Heart right ventricle (tissue), 16 donors: ENCODE data around the gene RELCH. TPM values are rescaled to one million over a fixed set of nuclear protein-coding genes. Genes with fewer than 3 reads are reported as not detected.

ENCODE experiments used
- ATAC-seq, 8 donors: fragments of 200-7000 bp; cut with Tn5 transposase; one replicate each; pipeline ENCODE4 v1.9.1; 2020; ENCODE audit warnings: mild to moderate bottlenecking in 8 of 8, moderate library complexity in 8 of 8, moderate number of reproducible peaks in 1 of 8
- DNase-seq, 2 donors: peaks; one replicate each; pipeline ENCODE4 v3.0.0-alpha.2; 2020
- H3K27ac ChIP-seq, 10 donors: fragments of 200-600 bp; sonication (generic) in 2 of 10; one replicate each; pipeline versions ENCODE4 v1.5.0 to v1.8.0; 2020 to 2022; ENCODE audit warnings: mild to moderate bottlenecking in 3 of 10
- H3K27me3 ChIP-seq, 7 donors: fragments of 200-600 bp; one replicate each; pipeline ENCODE4 v1.8.0; 2021 to 2022; ENCODE audit warnings: mild to moderate bottlenecking in 2 of 7
- H3K36me3 ChIP-seq, 9 donors: fragments of 200-600 bp; sonication (generic) in 1 of 9; one replicate each; pipeline versions ENCODE4 v1.5.0 to v1.8.0; 2020 to 2022; ENCODE audit warnings: mild to moderate bottlenecking in 2 of 9
- H3K4me1 ChIP-seq, 9 donors: fragments of 200-600 bp; sonication (generic) in 1 of 9; one replicate each; pipeline versions ENCODE4 v1.5.0 to v1.8.0; 2020 to 2022; ENCODE audit warnings: mild to moderate bottlenecking in 4 of 9
- H3K4me3 ChIP-seq, 10 donors: fragments of 200-600 bp; sonication (generic) in 2 of 10; one replicate each; pipeline versions ENCODE4 v1.5.0 to v1.8.0; 2020 to 2022; ENCODE audit warnings: mild to moderate bottlenecking in 7 of 10, moderate library complexity in 2 of 10
- H3K9me3 ChIP-seq, 11 donors: fragments of 200-600 bp in 10 of 11; sonication (generic) in 2 of 11; one replicate each; pipeline versions ENCODE4 v1.5.0 to v1.8.0; 2013 to 2022; ENCODE audit warnings: mild to moderate bottlenecking in 2 of 11, control low read depth in 1 of 11, moderate library complexity in 1 of 11
- CTCF ChIP-seq, 9 donors: fragments of 200-600 bp; sonication (generic) in 2 of 9; IDR thresholded peaks; one replicate each; pipeline versions ENCODE4 v1.5.0 to v1.8.0; 2021 to 2022; ENCODE audit warnings: antibody characterized with exemption in 9 of 9, mild to moderate bottlenecking in 5 of 9, moderate library complexity in 1 of 9
- WGBS, 2 donors: extraction: QIAGEN DNeasy Blood & Tissue Kit; methylation state at CpG; one replicate each; pipeline ENCODE4 v1.1.7; 2013; ENCODE audit warnings: inconsistent platforms in 1 of 2; 5-methylcytosine and 5-hydroxymethylcytosine counted together
- intact Hi-C, 10 donors: fragments of 100-400 bp; cut with DNase I; formaldehyde crosslinking; loops; one replicate each; pipeline versions ENCODE4 v1.11.1 to v1.14.2; 2022
- polyA plus RNA-seq, 2 donors: library from polyadenylated mRNA; stranded (reverse); fragments of 200-250 nt; gene quantifications; one replicate each; pipeline ENCODE4 v1.2.3, GENCODE V29; 2013
- total RNA-seq, 10 donors: library from RNA; stranded (reverse); fragmentation: NEBNext Ultra II Directional in 3 of 10; extraction: Animal tissue kit (Norgen Biotek cat#: 25700) in 3 of 10; gene quantifications; one replicate each; pipeline versions ENCODE4 v1.2.1 to v1.2.4, GENCODE V29; 2021 to 2023
- donor health status: Arrhythmogenic right ventricular cardiomyopathy.
- donor health status: ischemic (EF 13 %, LVEDD 7.1; RV severe dilation, severe dysfunction).
- donor health status: healthy with polysubstance abuse.
- donor health status: DM: no; HTN: yes; CAD: no.
- donor health status: DM: no; HTN: no; CAD: no.
- donor health status: ischemic (EF 25% LVEDD 6.9; RV normal size, moderate dysfunction).
- donor health status: ischemic (EF 25% LVEDD 5.7; RV mildly dilated, moderate dysfunction).
- donor health status: healthy.
- donor health status: DM: yes; HTN: yes; CAD: no.
- donor health status: Ischemic cardiomyopathy.
- donor health status: ischemic (EF 35%, LVEDD 5.7; RV mildly dilated, moderate dysfunction).
- donor health status: nonischemic (EF 11% LVEDD 7.7; RV severe dilation, severe dysfunction).
- donor health status: DM: yes; HTN: yes; CAD: no.
- donor health status: PGD.
- donor health status: ischemic (EF 29% LVEDD 5.4; RV normal size, mild dysfunction).
- donor health status: nonischemic (EF 23%, LVEDD 6.1; RV moderate dilation, normal function).

The RELCH gene
- total and polyA plus RNA-seq, 12 donors, result 4.1 to 21.0 (median 15.8) TPM

DNA sequence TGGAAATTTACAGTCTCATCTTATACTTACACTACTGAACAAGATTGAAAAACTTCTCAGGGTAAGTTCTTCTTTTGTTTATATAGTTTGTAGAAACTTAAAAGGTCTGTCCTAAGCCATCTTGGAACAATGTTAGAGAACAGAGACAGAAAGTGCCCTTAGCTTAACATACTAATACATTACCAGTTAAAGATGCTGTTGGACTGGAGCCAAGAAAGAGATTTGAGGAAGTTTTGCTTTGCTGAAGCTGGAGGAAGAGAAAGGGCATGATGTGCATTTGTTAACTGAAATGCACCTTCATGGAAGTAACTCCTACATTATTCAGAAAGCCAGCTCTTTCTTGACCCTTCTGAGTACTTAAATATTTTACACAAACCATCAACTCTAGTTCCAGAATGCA, 71.6 kb downstream of the RELCH start:
- ATAC-seq, result no peak
- no peak for TF ChIP-seq CTCF (IDR thresholded peaks at IDR 0.05)
- intact Hi-C loops, result no loop called here

DNA sequence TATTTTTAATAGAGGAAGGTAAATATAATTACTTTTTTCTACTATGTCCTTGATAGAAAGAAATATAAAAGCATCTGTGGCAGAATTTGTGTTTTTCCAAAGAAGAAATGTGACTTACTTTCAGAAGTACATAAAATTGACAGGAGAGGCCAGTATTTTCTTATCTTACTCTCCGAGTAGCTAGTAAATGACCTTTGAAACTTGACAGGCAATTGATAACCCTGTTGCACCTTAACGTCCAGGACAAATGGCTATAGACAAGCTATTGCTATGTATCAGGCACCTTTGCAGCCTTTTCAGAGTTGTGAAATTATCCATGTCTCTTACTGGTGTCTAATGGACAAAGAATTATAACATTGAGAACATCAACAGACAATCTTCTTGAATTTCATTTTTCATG, 75.0 kb downstream of the RELCH start:
- Histone ChIP-seq H3K4me1 (peaks cover 0 to 7% (median 0%) of the 10 kb centered on the region in 9 donors), H3K9me3 (no peaks in the 10 kb centered on the region), H3K4me3 (no peak overlapping the region), H3K27me3 (no peaks in the 10 kb centered on the region), H3K27ac (no peak overlapping the region), H3K36me3 (peaks cover 0 to 100% (median 46%) of the 10 kb centered on the region in 9 donors)
- 46 to 48% methylated on average over 2 of the region's 2 CpGs for WGBS, 2 donors
- no peak for TF ChIP-seq CTCF (IDR thresholded peaks at IDR 0.05)
- DNase-seq, result no peak
- ATAC-seq, result no peak
- intact Hi-C loops, result no loop called here

More for the DNA sequence above, 71.6 kb downstream of the RELCH start:
- no peak for DNase-seq
- H3K27ac ChIP-seq, result no peak overlapping the region
- H3K4me3 ChIP-seq, result no peak overlapping the region
- no peaks in the 10 kb centered on the region for H3K9me3 ChIP-seq
- H3K27me3 ChIP-seq, result no peaks in the 10 kb centered on the region
- peaks cover 0 to 100% (median 37%) of the 10 kb centered on the region in 9 donors for H3K36me3 ChIP-seq
- peaks cover 0 to 7% (median 0%) of the 10 kb centered on the region in 9 donors for H3K4me1 ChIP-seq

GRCh38 chr18:62264984-62265383, 77.9 kb downstream of the RELCH start:
- intact Hi-C loops, result loop anchor here in 1 of 10 donors (5.0 kb wide), 1 partner anchor 33 kb away; no protein-coding TSS in a partner anchor
- H3K27ac ChIP-seq, result no peak overlapping the region
- peaks cover 0 to 97% (median 27%) of the 10 kb centered on the region in 9 donors for H3K36me3 ChIP-seq
- TF ChIP-seq CTCF (IDR thresholded peaks at IDR 0.05), result no peak
- H3K4me3 ChIP-seq, result no peak overlapping the region
- WGBS, 2 donors, result 91 to 93% methylated on average over 2 of the region's 2 CpGs
- ATAC-seq (no peak), DNase-seq (no peak)
- H3K27me3 ChIP-seq, result no peaks in the 10 kb centered on the region
- H3K9me3 ChIP-seq, result no peaks in the 10 kb centered on the region
- no peaks in the 10 kb centered on the region for H3K4me1 ChIP-seq

- Histone ChIP-seq H3K9me3 (no peaks in the 10 kb centered on the region), H3K4me1 (peaks cover 0 to 16% (median 7%) of the 10 kb centered on the region in 9 donors), H3K4me3 (no peak overlapping the region), H3K27me3 (no peaks in the 10 kb centered on the region), H3K36me3 (peaks cover 0 to 92% (median 9%) of the 10 kb centered on the region in 9 donors), H3K27ac (no peak overlapping the region)
- no peak for DNase-seq
- 91 to 93% methylated on average over 1 of the region's 1 CpG for WGBS, 2 donors
- no peak for TF ChIP-seq CTCF (IDR thresholded peaks at IDR 0.05)
- no peak for ATAC-seq
- intact Hi-C loops, result no loop called here
Observed at GRCh38 chr18:62277045-62277444, 90.0 kb downstream of the RELCH start.
